GM23338 (cell line): ENCODE results near the gene CCNT2. TPM values are rescaled to one million over a fixed set of nuclear protein-coding genes. Genes with fewer than 3 reads are reported as not detected.

Experiments used
- ATAC-seq: fragments of 200-7000 bp; cut with Tn5 transposase; 3 replicates; pipeline ENCODE4 v1.9.1; 2020
- DNase-seq: peaks from one replicate; pipeline ENCODE4 v3.0.0-alpha.2; 2015; ENCODE audit warnings: low spot score
- H2AFZ ChIP-seq: fragments of 200-600 bp; sonication (generic); 2 replicates; pipeline ENCODE4 v1.8.0; 2016; ENCODE audit warnings: antibody characterized with exemption, mild to moderate bottlenecking, moderate library complexity
- H3F3A ChIP-seq: fragments of 200-600 bp; sonication (generic); replicated peaks from 2 replicates; pipeline ENCODE4 v1.8.0; 2017; ENCODE audit warnings: antibody characterized with exemption, mixed run types, low read depth
- H3K27ac ChIP-seq: fragments of 200-600 bp; sonication (generic); 2 replicates; pipeline ENCODE4 v1.6.1; 2016; ENCODE audit warnings: low read depth
- H3K27me3 ChIP-seq: fragments of 200-600 bp; sonication (generic); 2 replicates; pipeline ENCODE4 v1.8.0; 2016; ENCODE audit warnings: mild to moderate bottlenecking, mixed run types, moderate library complexity; ENCODE audit not compliant: insufficient read depth
- H3K36me3 ChIP-seq: fragments of 200-600 bp; sonication (generic); 2 replicates; pipeline ENCODE4 v1.8.0; 2016; ENCODE audit warnings: mild to moderate bottlenecking; ENCODE audit not compliant: insufficient read depth
- H3K4me1 ChIP-seq: fragments of 200-600 bp; sonication (generic); 2 replicates; pipeline ENCODE4 v1.8.0; 2016; ENCODE audit warnings: mild to moderate bottlenecking, moderate library complexity; ENCODE audit not compliant: insufficient read depth
- H3K4me2 ChIP-seq: fragments of 200-600 bp; sonication (generic); 2 replicates; pipeline ENCODE4 v1.7.1; 2017; ENCODE audit warnings: mixed run types
- H3K4me3 ChIP-seq: fragments of 200-600 bp; sonication (generic); 2 replicates; pipeline ENCODE4 v1.6.1; 2016; ENCODE audit warnings: mixed run types
- H3K79me2 ChIP-seq: fragments of 200-600 bp; sonication (generic); replicated peaks from 2 replicates; pipeline ENCODE4 v1.8.0; 2017; ENCODE audit warnings: mild to moderate bottlenecking; ENCODE audit not compliant: insufficient read depth
- H3K9me2 ChIP-seq: fragments of 200-600 bp; sonication (generic); 2 replicates; pipeline ENCODE4 v1.8.0; 2017; ENCODE audit not compliant: insufficient read depth
- H4K20me1 ChIP-seq: fragments of 200-600 bp; sonication (generic); replicated peaks from 2 replicates; pipeline ENCODE4 v1.8.0; 2017; ENCODE audit warnings: mild to moderate bottlenecking; ENCODE audit not compliant: insufficient read depth
- H3K27ac Mint-ChIP-seq: 2 replicates; pipeline ENCODE4 v1.8.0; 2020; ENCODE audit warnings: inconsistent platforms, mild to moderate bottlenecking, moderate library complexity, mixed read lengths
- H3K27me3 Mint-ChIP-seq: 3 replicates; pipeline ENCODE4 v1.8.0; 2022; ENCODE audit warnings: low read depth, mild to moderate bottlenecking, moderate library complexity, mixed read lengths, inconsistent platforms; ENCODE audit not compliant: insufficient read depth, poor library complexity
- H3K36me3 Mint-ChIP-seq: 3 replicates; pipeline ENCODE4 v1.8.0; 2021; ENCODE audit warnings: low read depth, mild to moderate bottlenecking, inconsistent platforms, moderate library complexity, mixed read lengths
- H3K4me1 Mint-ChIP-seq: 3 replicates; pipeline ENCODE4 v1.8.0; 2020; ENCODE audit warnings: mild to moderate bottlenecking, inconsistent platforms, mixed read lengths
- H3K4me3 Mint-ChIP-seq: 3 replicates; pipeline ENCODE4 v1.8.0; 2021; ENCODE audit warnings: moderate library complexity, mild to moderate bottlenecking, inconsistent platforms, mixed read lengths
- H3K9me3 Mint-ChIP-seq: 3 replicates; pipeline ENCODE4 v1.8.0; 2020; ENCODE audit warnings: moderate library complexity, mild to moderate bottlenecking, inconsistent platforms, mixed read lengths
- EZH2phosphoT487 ChIP-seq: fragments of 200-600 bp; sonication (generic); IDR thresholded peaks from one replicate; pipeline ENCODE4 v1.8.1; 2018; ENCODE audit warnings: antibody characterized with exemption; ENCODE audit not compliant: unreplicated experiment
- JUNB ChIP-seq: IDR thresholded peaks from one replicate; pipeline ENCODE4 v1.6.1; 2016; ENCODE audit warnings: antibody characterized with exemption; ENCODE audit not compliant: unreplicated experiment
- NANOG ChIP-seq: IDR thresholded peaks from 2 replicates; pipeline ENCODE4 v1.6.1; 2016; ENCODE audit warnings: antibody characterized with exemption, borderline replicate concordance
- POLR2AphosphoS5 ChIP-seq: IDR thresholded peaks from 2 replicates; pipeline ENCODE4 v1.6.1; 2016; ENCODE audit warnings: antibody characterized with exemption, low read depth
- ZNF331 ChIP-seq: fragments of 250-450 bp; sonication (Bioruptor Pico); IDR thresholded peaks from 2 replicates; pipeline ENCODE4 v1.5.0; 2020; ENCODE audit warnings: low read depth, mild to moderate bottlenecking, moderate library complexity
- polyA plus RNA-seq: library from polyadenylated mRNA; unstranded; fragments of >200 nt; fragmentation: Nextera tagmentation; extraction: Ambion mirVana; gene quantifications from 2 replicates; pipeline ENCODE4 v1.2.1, GENCODE V29; 2016
- total RNA-seq: library from RNA; depleted of rRNA; stranded (reverse); fragments of >200 nt; shearing (Covaris generic); gene quantifications from 2 replicates; pipeline ENCODE4 v1.2.3, GENCODE V29; 2014
- TF ChIP-seq, protein P1 (sequence below), 2 experiments: fragments of 200-600 bp in 1 of 2; sonication (generic) in 1 of 2; conservative IDR thresholded peaks; 2 replicates each; pipeline versions ENCODE4 v1.5.1 to v1.6.1; 2016 to 2017; ENCODE audit warnings: antibody characterized with exemption in 2 of 2, low read depth in 2 of 2, mild to moderate bottlenecking in 2 of 2, moderate library complexity in 1 of 2
- TF ChIP-seq, protein P2 (sequence below): fragments of 250-450 bp; sonication (Bioruptor Pico); IDR thresholded peaks from 2 replicates; pipeline ENCODE4 v1.5.0; 2020; ENCODE audit warnings: mild to moderate bottlenecking, moderate library complexity

Gene CCNT2
- total and polyA plus RNA-seq, 2 experiments from 2014 or later, result 22.5 to 46.5 TPM

DNA sequence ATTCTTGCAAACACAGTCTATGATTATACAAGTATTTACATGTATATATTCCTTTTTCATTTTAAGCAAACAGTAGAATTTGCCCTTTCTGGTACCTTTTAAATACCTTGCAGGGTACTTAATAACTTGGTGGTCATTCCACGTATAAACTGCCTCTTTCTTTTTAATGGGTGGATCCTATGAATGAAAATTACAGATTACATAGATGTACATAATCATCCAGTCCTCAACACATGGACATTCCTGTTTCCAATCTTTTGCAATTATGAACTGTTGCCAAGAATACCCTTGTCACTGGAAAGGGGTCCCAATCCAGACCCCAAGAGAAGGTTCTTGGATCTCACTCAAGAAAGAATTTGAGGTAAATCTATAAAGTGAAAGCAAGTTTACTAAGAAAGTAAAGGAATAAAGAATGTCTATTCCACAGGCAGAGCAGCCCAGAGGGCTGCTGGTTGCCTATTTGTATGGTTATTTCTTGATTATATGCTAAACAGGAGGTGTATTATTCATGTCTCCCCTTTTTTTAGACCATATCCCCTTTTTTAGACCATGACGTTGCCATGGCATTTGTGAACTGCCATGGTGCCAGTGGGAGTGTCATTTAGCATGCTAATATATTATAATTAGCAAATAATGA is 7.7 kb upstream of the CCNT2 start:
- Histone ChIP-seq H3K4me2 (no peak overlapping the region), H3K4me3 (no peak overlapping the region), H3K27ac (no peak overlapping the region), H3F3A (no peaks in the 10 kb centered on the region), H3K36me3 (no peaks in the 10 kb centered on the region), H3K9me2 (0 out of 2 replicates have a peak, but pooled peaks cover 6% of the 10 kb centered on the region), H4K20me1 (no peaks in the 10 kb centered on the region), H3K79me2 (no peaks in the 10 kb centered on the region), H2AFZ (no peak overlapping the region), H3K4me1 (no peaks in the 10 kb centered on the region), H3K27me3 (no peaks in the 10 kb centered on the region)
- Mint-ChIP-seq H3K4me1 (no peaks in the 10 kb centered on the region), H3K36me3 (no peaks in the 10 kb centered on the region), H3K27me3 (no peaks in the 10 kb centered on the region), H3K9me3 (peaks cover 14% of the 10 kb centered on the region; the same call in 2 of the 3 replicates), H3K4me3 (no peak overlapping the region), H3K27ac (no peak overlapping the region)
- ATAC-seq (no peak), DNase-seq (no peak)
- TF ChIP-seq NANOG, result no peak
- TF ChIP-seq ZNF331 (CRISPR knock-in tag), result no peak
- TF ChIP-seq POLR2AphosphoS5, result no peak
- TF ChIP-seq, protein P1, sequence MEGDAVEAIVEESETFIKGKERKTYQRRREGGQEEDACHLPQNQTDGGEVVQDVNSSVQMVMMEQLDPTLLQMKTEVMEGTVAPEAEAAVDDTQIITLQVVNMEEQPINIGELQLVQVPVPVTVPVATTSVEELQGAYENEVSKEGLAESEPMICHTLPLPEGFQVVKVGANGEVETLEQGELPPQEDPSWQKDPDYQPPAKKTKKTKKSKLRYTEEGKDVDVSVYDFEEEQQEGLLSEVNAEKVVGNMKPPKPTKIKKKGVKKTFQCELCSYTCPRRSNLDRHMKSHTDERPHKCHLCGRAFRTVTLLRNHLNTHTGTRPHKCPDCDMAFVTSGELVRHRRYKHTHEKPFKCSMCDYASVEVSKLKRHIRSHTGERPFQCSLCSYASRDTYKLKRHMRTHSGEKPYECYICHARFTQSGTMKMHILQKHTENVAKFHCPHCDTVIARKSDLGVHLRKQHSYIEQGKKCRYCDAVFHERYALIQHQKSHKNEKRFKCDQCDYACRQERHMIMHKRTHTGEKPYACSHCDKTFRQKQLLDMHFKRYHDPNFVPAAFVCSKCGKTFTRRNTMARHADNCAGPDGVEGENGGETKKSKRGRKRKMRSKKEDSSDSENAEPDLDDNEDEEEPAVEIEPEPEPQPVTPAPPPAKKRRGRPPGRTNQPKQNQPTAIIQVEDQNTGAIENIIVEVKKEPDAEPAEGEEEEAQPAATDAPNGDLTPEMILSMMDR (conservative IDR thresholded peaks at IDR 0.05; ENCODE audit: low read depth in 2 of 2), result no peak
- no peak for TF ChIP-seq JUNB

DNA sequence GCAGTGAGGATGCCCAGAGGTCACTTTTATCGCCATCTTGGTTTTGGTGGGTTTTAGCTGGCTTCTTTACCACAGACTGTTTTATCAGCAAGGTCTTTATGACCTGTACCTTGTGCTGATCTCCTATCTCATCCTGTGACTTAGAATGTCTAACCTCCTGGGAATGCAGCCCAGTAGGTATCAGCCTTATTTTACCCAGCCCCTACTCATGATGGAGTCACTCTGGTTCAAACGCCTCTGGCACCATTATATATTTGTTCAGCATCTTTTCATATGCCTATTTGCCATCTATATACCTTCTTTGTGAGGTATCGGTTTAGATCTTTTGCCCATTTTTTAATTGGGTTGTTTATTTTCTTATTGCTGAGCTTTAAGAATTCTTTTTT is 7.2 kb upstream of the CCNT2 start:
- no peak for DNase-seq
- Histone ChIP-seq H3K4me1 (no peaks in the 10 kb centered on the region), H3K27me3 (no peaks in the 10 kb centered on the region), H3K79me2 (no peaks in the 10 kb centered on the region), H3K4me2 (no peak overlapping the region), H3K9me2 (0 out of 2 replicates have a peak, but pooled peaks cover 6% of the 10 kb centered on the region), H2AFZ (no peak overlapping the region), H3F3A (no peaks in the 10 kb centered on the region), H3K4me3 (no peak overlapping the region), H3K27ac (no peak overlapping the region), H4K20me1 (no peaks in the 10 kb centered on the region), H3K36me3 (no peaks in the 10 kb centered on the region)
- Mint-ChIP-seq H3K4me3 (no peak overlapping the region), H3K36me3 (no peaks in the 10 kb centered on the region), H3K27me3 (no peaks in the 10 kb centered on the region), H3K9me3 (peaks cover 14% of the 10 kb centered on the region; the same call in 2 of the 3 replicates), H3K27ac (no peak overlapping the region), H3K4me1 (no peaks in the 10 kb centered on the region)
- no peak for ATAC-seq
- TF ChIP-seq JUNB (no peak), POLR2AphosphoS5 (no peak), EZH2phosphoT487 (no peak), NANOG (no peak)
- TF ChIP-seq, protein P2, sequence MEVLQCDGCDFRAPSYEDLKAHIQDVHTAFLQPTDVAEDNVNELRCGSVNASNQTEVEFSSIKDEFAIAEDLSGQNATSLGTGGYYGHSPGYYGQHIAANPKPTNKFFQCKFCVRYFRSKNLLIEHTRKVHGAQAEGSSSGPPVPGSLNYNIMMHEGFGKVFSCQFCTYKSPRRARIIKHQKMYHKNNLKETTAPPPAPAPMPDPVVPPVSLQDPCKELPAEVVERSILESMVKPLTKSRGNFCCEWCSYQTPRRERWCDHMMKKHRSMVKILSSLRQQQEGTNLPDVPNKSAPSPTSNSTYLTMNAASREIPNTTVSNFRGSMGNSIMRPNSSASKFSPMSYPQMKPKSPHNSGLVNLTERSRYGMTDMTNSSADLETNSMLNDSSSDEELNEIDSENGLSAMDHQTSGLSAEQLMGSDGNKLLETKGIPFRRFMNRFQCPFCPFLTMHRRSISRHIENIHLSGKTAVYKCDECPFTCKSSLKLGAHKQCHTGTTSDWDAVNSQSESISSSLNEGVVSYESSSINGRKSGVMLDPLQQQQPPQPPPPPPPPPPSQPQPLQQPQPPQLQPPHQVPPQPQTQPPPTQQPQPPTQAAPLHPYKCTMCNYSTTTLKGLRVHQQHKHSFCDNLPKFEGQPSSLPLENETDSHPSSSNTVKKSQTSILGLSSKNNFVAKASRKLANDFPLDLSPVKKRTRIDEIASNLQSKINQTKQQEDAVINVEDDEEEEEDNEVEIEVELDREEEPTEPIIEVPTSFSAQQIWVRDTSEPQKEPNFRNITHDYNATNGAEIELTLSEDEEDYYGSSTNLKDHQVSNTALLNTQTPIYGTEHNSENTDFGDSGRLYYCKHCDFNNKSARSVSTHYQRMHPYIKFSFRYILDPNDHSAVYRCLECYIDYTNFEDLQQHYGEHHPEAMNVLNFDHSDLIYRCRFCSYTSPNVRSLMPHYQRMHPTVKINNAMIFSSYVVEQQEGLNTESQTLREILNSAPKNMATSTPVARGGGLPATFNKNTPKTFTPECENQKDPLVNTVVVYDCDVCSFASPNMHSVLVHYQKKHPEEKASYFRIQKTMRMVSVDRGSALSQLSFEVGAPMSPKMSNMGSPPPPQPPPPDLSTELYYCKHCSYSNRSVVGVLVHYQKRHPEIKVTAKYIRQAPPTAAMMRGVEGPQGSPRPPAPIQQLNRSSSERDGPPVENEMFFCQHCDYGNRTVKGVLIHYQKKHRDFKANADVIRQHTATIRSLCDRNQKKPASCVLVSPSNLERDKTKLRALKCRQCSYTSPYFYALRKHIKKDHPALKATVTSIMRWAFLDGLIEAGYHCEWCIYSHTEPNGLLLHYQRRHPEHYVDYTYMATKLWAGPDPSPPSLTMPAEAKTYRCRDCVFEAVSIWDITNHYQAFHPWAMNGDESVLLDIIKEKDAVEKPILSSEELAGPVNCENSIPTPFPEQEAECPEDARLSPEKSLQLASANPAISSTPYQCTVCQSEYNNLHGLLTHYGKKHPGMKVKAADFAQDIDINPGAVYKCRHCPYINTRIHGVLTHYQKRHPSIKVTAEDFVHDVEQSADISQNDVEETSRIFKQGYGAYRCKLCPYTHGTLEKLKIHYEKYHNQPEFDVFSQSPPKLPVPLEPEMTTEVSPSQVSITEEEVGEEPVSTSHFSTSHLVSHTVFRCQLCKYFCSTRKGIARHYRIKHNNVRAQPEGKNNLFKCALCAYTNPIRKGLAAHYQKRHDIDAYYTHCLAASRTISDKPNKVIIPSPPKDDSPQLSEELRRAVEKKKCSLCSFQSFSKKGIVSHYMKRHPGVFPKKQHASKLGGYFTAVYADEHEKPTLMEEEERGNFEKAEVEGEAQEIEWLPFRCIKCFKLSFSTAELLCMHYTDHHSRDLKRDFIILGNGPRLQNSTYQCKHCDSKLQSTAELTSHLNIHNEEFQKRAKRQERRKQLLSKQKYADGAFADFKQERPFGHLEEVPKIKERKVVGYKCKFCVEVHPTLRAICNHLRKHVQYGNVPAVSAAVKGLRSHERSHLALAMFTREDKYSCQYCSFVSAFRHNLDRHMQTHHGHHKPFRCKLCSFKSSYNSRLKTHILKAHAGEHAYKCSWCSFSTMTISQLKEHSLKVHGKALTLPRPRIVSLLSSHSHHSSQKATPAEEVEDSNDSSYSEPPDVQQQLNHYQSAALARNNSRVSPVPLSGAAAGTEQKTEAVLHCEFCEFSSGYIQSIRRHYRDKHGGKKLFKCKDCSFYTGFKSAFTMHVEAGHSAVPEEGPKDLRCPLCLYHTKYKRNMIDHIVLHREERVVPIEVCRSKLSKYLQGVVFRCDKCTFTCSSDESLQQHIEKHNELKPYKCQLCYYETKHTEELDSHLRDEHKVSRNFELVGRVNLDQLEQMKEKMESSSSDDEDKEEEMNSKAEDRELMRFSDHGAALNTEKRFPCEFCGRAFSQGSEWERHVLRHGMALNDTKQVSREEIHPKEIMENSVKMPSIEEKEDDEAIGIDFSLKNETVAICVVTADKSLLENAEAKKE (CRISPR knock-in tag), result no peak
- TF ChIP-seq, protein P1 (conservative IDR thresholded peaks at IDR 0.05; ENCODE audit: low read depth in 2 of 2), result no peak
